Duodenal mucosa (tissue), 2 donors: ENCODE results near the gene MYPN.

Experiments used
- H3K27ac ChIP-seq: one replicate; pipeline ENCODE4 v1.7.0; 2013; ENCODE audit warnings: low read depth, low read length
- H3K27me3 ChIP-seq, 2 donors: one replicate each; pipeline ENCODE4 v1.7.0; 2013; ENCODE audit warnings: low read length in 2 of 2, control low read depth in 1 of 2; ENCODE audit not compliant: insufficient read depth in 2 of 2, control insufficient read depth in 1 of 2
- H3K36me3 ChIP-seq, 2 donors: one replicate each; pipeline ENCODE4 v1.7.0; 2013; ENCODE audit warnings: low read length in 2 of 2, control low read depth in 1 of 2; ENCODE audit not compliant: insufficient read depth in 2 of 2, control insufficient read depth in 1 of 2
- H3K4me1 ChIP-seq, 2 donors: one replicate each; pipeline ENCODE4 v1.7.0; 2013; ENCODE audit warnings: low read length in 2 of 2, control low read depth in 1 of 2; ENCODE audit not compliant: insufficient read depth in 2 of 2, control insufficient read depth in 1 of 2
- H3K4me3 ChIP-seq, 2 donors: one replicate each; pipeline ENCODE4 v1.7.0; 2013; ENCODE audit warnings: low read length in 2 of 2, low read depth in 1 of 2
- H3K9ac ChIP-seq, 2 donors: one replicate each; pipeline ENCODE4 v1.7.0; 2013; ENCODE audit warnings: low read length in 2 of 2, low read depth in 1 of 2
- H3K9me3 ChIP-seq, 2 donors: one replicate each; pipeline ENCODE4 v1.7.0; 2013; ENCODE audit warnings: low read length in 2 of 2, control low read depth in 1 of 2; ENCODE audit not compliant: control insufficient read depth in 1 of 2

The MYPN gene

DNA sequence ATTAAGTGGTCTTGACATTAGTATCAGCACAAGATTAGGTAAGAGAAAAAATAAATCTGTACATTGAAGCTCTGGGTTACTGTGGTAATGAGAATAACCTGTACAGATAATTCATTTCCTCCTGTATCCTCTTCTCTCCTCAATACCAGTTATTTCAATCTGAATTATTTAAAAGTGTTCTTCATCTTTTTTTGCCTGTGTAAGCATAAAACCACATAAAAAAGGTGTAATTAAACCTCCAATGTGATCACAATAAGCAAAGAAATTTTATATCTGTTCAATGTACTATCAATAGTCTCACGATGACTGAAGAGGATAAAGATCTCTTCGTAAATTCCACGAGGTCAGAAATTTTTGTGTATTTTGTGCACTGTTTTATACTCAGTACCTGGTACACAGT, 1.2 kb upstream of the MYPN start:
- Histone ChIP-seq H3K27ac (no peak overlapping the region), H3K9me3 (no peaks in the 10 kb centered on the region), H3K27me3 (no peaks in the 10 kb centered on the region), H3K4me1 (no peaks in the 10 kb centered on the region), H3K36me3 (no peaks in the 10 kb centered on the region), H3K9ac (no peak overlapping the region), H3K4me3 (no peak overlapping the region)

DNA sequence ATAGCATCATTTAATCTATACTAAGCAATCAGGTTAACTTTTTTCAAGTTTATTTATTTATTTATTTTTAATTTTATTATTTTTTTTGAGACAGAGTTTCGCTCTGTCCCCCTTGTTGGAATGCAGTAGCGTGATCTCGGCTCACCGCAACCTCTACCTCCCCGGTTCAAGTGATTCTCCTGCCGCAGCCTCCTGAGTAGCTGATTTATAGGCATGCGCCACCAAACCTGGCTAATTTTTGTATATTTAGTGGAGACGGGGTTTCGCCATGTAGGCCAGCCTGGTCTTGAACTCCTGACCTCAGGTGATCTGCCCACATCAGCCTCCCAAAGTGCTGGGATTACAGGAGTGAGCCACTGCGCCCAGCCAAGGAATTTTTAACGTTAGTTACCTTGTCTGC, 635 bp upstream of the MYPN start:
- H3K4me3 ChIP-seq: no peak overlapping the region
- no peaks in the 10 kb centered on the region for H3K36me3 ChIP-seq
- H3K27ac ChIP-seq: no peak overlapping the region
- no peak overlapping the region for H3K9ac ChIP-seq
- no peaks in the 10 kb centered on the region for H3K9me3 ChIP-seq
- H3K27me3 ChIP-seq: no peaks in the 10 kb centered on the region
- H3K4me1 ChIP-seq: no peaks in the 10 kb centered on the region

DNA sequence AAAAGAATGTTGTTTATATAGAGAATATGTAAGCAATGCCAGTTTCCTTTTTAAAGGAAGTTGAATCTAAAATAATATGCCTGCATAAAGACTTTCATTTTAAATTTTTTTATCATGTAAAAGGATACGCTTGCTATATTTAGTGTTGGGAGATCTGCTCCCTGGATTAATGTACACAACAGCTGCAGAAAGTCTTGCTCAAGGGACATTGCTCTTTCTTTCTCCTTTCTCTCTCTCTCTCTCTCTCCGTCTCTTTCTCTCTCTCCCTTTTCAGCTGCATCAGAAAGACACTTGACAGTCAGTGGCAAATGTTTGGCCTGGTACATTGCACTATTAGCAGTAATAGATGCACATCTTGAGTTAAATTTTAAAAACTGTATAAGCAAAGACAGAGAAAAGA, 739 bp downstream of the MYPN start:
- no peaks in the 10 kb centered on the region for H3K27me3 ChIP-seq
- no peaks in the 10 kb centered on the region for H3K36me3 ChIP-seq
- no peak overlapping the region for H3K9ac ChIP-seq
- H3K9me3 ChIP-seq: no peaks in the 10 kb centered on the region
- no peaks in the 10 kb centered on the region for H3K4me1 ChIP-seq
- H3K4me3 ChIP-seq: no peak overlapping the region
- no peak overlapping the region for H3K27ac ChIP-seq

DNA sequence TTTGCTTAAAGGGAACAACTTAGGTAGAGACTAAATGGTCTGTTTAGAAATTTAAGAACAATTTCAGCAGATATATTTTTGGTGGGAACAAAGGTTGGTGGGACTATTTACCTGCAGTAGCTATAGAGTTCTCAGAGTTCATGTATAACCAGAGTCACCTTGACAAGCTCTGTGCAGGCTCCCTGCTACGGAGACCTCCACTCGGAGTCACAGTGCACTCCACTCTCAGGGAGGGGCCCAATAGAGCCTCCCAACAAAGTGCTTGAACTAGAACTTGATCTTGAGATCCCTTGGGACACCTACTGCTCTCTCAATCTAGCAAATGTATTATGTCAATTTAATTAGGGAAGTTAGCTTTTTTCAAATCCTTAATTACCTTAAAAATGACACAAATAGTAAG, 2.3 kb downstream of the MYPN start:
- Histone ChIP-seq H3K27me3 (no peaks in the 10 kb centered on the region), H3K4me3 (no peak overlapping the region), H3K27ac (no peak overlapping the region), H3K9ac (no peak overlapping the region), H3K36me3 (no peaks in the 10 kb centered on the region), H3K4me1 (no peaks in the 10 kb centered on the region), H3K9me3 (no peaks in the 10 kb centered on the region)

DNA sequence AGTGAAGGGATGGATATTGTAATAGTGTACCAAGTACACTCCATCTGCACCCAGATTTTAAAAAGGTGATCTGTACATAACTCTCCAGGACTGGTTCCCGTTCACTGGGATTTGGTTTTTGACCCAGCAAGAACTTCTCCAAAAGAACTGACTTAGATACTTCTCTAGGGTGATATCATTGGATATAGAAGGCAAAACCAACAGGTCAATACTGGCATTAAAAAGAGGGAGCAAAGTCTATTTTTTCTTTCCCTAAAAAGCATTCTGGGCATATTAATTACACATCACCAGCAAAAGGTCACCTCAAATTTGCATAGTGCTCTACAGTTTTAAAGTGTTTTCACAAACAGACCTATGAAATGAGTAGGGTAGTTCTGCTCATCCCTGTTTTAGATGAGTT, 3.5 kb downstream of the MYPN start:
- Histone ChIP-seq H3K9ac (no peak overlapping the region), H3K9me3 (no peaks in the 10 kb centered on the region), H3K36me3 (no peaks in the 10 kb centered on the region), H3K27ac (no peak overlapping the region), H3K4me1 (no peaks in the 10 kb centered on the region), H3K4me3 (no peak overlapping the region), H3K27me3 (no peaks in the 10 kb centered on the region)

DNA sequence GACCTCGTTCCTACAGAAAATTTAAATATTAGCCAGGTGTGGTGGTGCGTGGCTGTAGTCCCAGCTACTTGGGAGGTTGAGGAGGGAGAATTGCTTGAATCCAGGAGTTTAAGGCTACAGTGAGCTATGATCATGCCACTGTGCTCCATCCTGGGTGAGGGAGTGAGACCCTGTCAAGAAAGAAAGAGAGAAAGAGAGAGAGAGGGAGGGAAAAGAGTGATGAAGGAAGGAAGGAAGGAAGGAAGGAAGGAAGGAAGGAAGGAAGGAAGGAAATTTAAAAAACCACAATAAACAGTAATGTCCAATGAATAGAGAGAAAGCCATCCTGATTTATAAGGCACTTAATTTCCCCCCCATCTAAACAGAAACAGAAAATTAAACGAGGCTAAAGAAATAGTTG, 9.4 kb downstream of the MYPN start:
- no peaks in the 10 kb centered on the region for H3K36me3 ChIP-seq
- no peaks in the 10 kb centered on the region for H3K27me3 ChIP-seq
- H3K9me3 ChIP-seq: no peaks in the 10 kb centered on the region
- H3K27ac ChIP-seq: no peak overlapping the region
- no peak overlapping the region for H3K9ac ChIP-seq
- H3K4me3 ChIP-seq: no peak overlapping the region
- no peaks in the 10 kb centered on the region for H3K4me1 ChIP-seq

DNA sequence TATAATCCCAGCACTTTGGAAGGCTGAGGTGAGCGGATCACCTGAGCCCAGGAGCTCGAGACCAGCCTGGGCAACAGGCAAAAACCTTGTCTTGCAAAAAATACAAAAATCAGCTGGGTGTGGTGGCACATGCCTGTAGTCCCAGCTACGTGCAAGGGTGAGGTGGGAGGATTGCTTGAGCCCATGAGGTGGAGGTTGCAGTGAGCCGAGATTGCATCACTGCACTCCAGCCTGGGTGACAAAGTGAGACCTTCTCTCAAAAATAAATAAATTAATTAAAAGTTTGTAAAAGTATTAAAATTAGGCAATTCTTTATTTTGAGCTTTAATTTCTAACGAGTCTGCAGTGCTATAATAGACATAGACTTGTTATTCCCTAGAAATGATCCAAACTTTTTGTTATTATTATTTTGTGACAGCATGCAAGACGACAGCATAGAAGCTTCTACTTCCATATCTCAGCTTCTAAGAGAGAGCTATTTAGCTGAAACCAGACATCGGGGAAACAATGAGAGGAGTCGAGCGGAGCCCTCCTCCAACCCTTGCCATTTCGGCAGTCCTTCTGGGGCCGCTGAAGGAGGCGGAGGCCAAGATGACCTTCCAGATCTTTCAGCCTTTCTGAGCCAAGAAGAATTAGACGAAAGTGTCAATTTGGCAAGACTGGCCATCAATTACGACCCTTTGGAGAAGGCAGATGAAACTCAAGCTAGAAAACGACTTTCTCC, 11.9 kb downstream of the MYPN start:
- no peaks in the 10 kb centered on the region for H3K9me3 ChIP-seq
- no peak overlapping the region for H3K27ac ChIP-seq
- no peak overlapping the region for H3K4me3 ChIP-seq
- no peaks in the 10 kb centered on the region for H3K36me3 ChIP-seq
- H3K4me1 ChIP-seq: peaks cover 0 to 7% of the 10 kb centered on the region in 2 donors
- no peak overlapping the region for H3K9ac ChIP-seq
- H3K27me3 ChIP-seq: no peaks in the 10 kb centered on the region

DNA sequence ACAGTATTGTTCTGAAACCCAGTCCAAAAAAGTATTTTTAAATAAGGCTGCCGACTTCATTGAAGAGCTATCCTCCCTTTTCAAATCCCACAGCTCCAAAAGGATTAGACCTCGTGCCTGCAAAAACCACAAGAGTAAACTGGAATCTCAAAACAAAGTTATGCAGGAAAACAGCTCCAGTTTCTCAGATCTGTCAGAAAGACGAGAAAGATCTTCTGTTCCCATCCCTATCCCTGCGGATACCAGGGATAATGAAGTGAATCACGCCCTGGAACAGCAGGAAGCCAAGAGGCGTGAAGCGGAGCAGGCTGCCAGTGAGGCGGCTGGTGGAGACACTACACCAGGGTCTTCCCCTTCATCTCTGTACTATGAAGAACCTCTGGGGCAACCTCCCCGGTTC, 12.6 kb downstream of the MYPN start:
- Histone ChIP-seq H3K4me1 (peaks cover 0 to 7% of the 10 kb centered on the region in 2 donors), H3K9me3 (no peaks in the 10 kb centered on the region), H3K4me3 (no peak overlapping the region), H3K27ac (no peak overlapping the region), H3K36me3 (no peaks in the 10 kb centered on the region), H3K27me3 (no peaks in the 10 kb centered on the region), H3K9ac (no peak overlapping the region)

DNA sequence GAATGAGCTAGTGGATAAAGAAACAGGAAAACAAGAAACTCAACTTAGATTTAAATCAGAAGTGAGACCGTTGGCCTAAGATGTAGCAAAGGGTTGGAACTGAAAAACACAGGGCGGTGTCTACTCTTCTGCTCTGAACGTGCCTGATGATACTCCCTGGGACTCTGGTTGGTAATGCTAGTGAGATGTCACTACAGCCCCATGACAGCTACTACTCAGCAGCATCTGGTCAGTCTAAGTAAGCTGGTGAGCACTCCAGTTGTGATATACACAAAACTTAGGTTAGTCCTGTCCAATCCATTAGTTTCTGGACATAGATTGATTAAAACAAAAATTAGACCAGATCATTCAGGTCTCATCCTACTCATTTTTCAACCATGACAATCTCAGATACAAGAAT, 15.4 kb downstream of the MYPN start:
- H3K9me3 ChIP-seq: no peaks in the 10 kb centered on the region
- H3K4me3 ChIP-seq: no peak overlapping the region
- no peak overlapping the region for H3K9ac ChIP-seq
- no peaks in the 10 kb centered on the region for H3K36me3 ChIP-seq
- no peak overlapping the region for H3K27ac ChIP-seq
- no peaks in the 10 kb centered on the region for H3K27me3 ChIP-seq
- peaks cover 0 to 7% of the 10 kb centered on the region in 2 donors for H3K4me1 ChIP-seq

DNA sequence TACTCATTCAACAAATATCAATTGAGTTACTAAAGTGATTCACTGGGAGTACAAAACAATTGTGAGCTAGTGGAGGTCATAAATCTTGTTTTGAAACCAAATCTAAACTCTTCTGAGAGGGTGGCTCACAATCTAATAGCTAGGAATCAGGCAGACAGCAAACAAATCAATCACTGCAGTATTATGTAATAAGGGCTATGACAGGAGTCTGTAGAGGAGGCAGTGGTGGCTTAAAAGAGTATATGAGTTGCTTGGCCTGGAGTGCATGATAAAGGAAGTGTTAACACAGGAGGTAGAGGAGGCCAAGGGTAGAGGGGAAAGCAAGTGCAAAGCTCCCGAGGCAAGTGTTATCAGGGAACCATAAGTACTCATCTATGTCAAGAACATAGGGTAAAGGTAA, 16.5 kb downstream of the MYPN start:
- H3K27me3 ChIP-seq: no peaks in the 10 kb centered on the region
- H3K9me3 ChIP-seq: no peaks in the 10 kb centered on the region
- no peaks in the 10 kb centered on the region for H3K36me3 ChIP-seq
- no peak overlapping the region for H3K27ac ChIP-seq
- H3K9ac ChIP-seq: no peak overlapping the region
- H3K4me1 ChIP-seq: peaks cover 0 to 7% of the 10 kb centered on the region in 2 donors
- H3K4me3 ChIP-seq: no peak overlapping the region

DNA sequence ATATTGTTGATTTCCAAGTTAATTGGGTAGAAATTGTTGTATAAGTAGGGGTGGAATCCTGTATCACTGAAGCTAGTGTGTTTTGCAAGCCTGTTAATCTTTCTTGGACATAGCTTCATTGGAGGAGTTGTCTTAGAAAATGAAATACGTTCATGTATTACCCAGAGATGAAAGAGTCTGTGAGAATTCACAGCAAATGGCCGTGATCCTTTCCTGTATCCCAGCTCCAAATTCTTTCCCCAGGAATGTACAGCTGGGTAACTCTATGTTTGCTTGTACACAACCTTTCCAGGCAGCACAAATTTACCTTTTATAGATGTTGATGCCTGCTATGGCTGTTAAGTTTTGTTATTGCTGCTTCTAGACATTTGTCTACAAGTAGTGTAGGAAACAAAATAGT, 18.7 kb downstream of the MYPN start:
- Histone ChIP-seq H3K27me3 (no peaks in the 10 kb centered on the region), H3K4me1 (peaks cover 0 to 7% of the 10 kb centered on the region in 2 donors), H3K36me3 (no peaks in the 10 kb centered on the region), H3K4me3 (no peak overlapping the region), H3K9ac (no peak overlapping the region), H3K9me3 (no peaks in the 10 kb centered on the region), H3K27ac (no peak overlapping the region)
